GM06990 (cell line): Measurements from ENCODE around the gene GMFB.

Experiments used
- DNase-seq: peaks from one replicate; pipeline ENCODE4 v3.0.0-alpha.2; 2011; ENCODE audit not compliant: insufficient read length; ENCODE audit errors: extremely low read depth
- H3K27me3 ChIP-seq: replicated peaks from 2 replicates; pipeline ENCODE4 v1.6.0; 2011; ENCODE audit warnings: low read length; ENCODE audit not compliant: control insufficient read depth, insufficient read depth
- H3K36me3 ChIP-seq: 2 replicates; pipeline ENCODE4 v1.5.1; 2011; ENCODE audit warnings: low read length; ENCODE audit not compliant: control insufficient read depth, insufficient read depth
- H3K4me3 ChIP-seq: replicated peaks from 2 replicates; pipeline ENCODE4 v1.5.1; 2011; ENCODE audit warnings: low read depth, mild to moderate bottlenecking, control low read depth, low read length
- CTCF ChIP-seq: IDR thresholded peaks from 2 replicates; pipeline ENCODE4 v1.5.1; 2011; ENCODE audit warnings: low read length, control low read depth, mild to moderate bottlenecking, inconsistent platforms; ENCODE audit not compliant: insufficient read depth, poor library complexity, severe bottlenecking

The GMFB gene

GRCh38 chr14:54533100-54533499 is 44.3 kb upstream of the GMFB start:
- no peak for TF ChIP-seq CTCF
- DNase-seq: no peak
- H3K36me3 ChIP-seq: no peaks in the 10 kb centered on the region
- H3K4me3 ChIP-seq: no peak overlapping the region; the same call in 1 of the 2 replicates
- no peaks in the 10 kb centered on the region for H3K27me3 ChIP-seq

GRCh38 chr14:54532111-54533012 is 43.6 kb upstream of the GMFB start:
- no peaks in the 10 kb centered on the region for H3K27me3 ChIP-seq
- peak overlapping the region; percentile 3; the same call in 1 of the 2 replicates for H3K4me3 ChIP-seq
- peak; percentile 45 for DNase-seq
- TF ChIP-seq CTCF: no peak
- H3K36me3 ChIP-seq: no peaks in the 10 kb centered on the region

- Histone ChIP-seq H3K4me3 (no peak overlapping the region), H3K27me3 (no peaks in the 10 kb centered on the region), H3K36me3 (no peaks in the 10 kb centered on the region)
- no peak for DNase-seq
- no peak for TF ChIP-seq CTCF
Measured at GRCh38 chr14:54529811-54530210, 41.0 kb upstream of the GMFB start.

GRCh38 chr14:54528973-54529372 is 40.2 kb upstream of the GMFB start:
- H3K4me3 ChIP-seq: no peak overlapping the region
- TF ChIP-seq CTCF: no peak
- H3K27me3 ChIP-seq: no peaks in the 10 kb centered on the region
- no peaks in the 10 kb centered on the region for H3K36me3 ChIP-seq
- no peak for DNase-seq

- TF ChIP-seq CTCF: no peak
- Histone ChIP-seq H3K36me3 (no peaks in the 10 kb centered on the region; the same call in 1 of the 2 replicates), H3K4me3 (no peak overlapping the region), H3K27me3 (no peaks in the 10 kb centered on the region)
- DNase-seq: no peak
Measured at GRCh38 chr14:54524410-54524809, 35.6 kb upstream of the GMFB start.
